ENCODE results near the gene NME7. TPM values are rescaled to one million over a fixed set of nuclear protein-coding genes. Genes with fewer than 3 reads are reported as not detected.
A peak's percentile ranks its signal among the peaks of the same experiment; 100 is the strongest.

NME7 gene
- total and polyA plus RNA-seq, 4 donors, result 7.8 to 26.5 (median 9.4) TPM

GRCh38 chr1:169110689-169111447 is 256.7 kb downstream of the NME7 start:
- no peak for TF ChIP-seq ZBTB33 (IDR thresholded peaks at IDR 0.05)
- TF ChIP-seq RXRA (IDR thresholded peaks at IDR 0.05), result no peak
- TF ChIP-seq NR2F2 (IDR thresholded peaks at IDR 0.05), result no peak
- peaks cover 1 to 21% (median 10%) of the 10 kb centered on the region in 4 donors for H3K36me3 ChIP-seq (ENCODE audit: control insufficient read depth in 4 of 4, insufficient read depth in 3 of 4, low read depth in 1 of 4, low read length in 3 of 4)
- peak overlapping the region; percentile 1 to 99 for H3K9ac ChIP-seq (ENCODE audit: low read depth in 1 of 2, low read length in 2 of 2)
- H3K27ac ChIP-seq (ENCODE audit: low read depth in 1 of 2, low read length in 2 of 2), result peak overlapping the region; percentile 80 to 88
- no peaks in the 10 kb centered on the region for H3K9me3 ChIP-seq (ENCODE audit: control insufficient read depth in 4 of 4, low read length in 3 of 4)
- H3K4me3 ChIP-seq (ENCODE audit: low read depth in 1 of 3, low read length in 3 of 3), result peak overlapping the region in 1 of 3 donors; percentile 37
- H3K27me3 ChIP-seq (ENCODE audit: control insufficient read depth in 4 of 4, insufficient read depth in 4 of 4, low read length in 3 of 4), result no peaks in the 10 kb centered on the region
- WGBS, result 34% methylated on average over 7 of the region's 7 CpGs
- peaks cover 6 to 52% (median 32%) of the 10 kb centered on the region in 4 donors for H3K4me1 ChIP-seq (ENCODE audit: control insufficient read depth in 4 of 4, insufficient read depth in 4 of 4, low read length in 3 of 4)
- DNase-seq (ENCODE audit: low spot score), result no peak

- peak overlapping the region; percentile 80 to 88 for H3K27ac ChIP-seq (ENCODE audit: low read depth in 1 of 2, low read length in 2 of 2)
- peaks cover 4 to 50% (median 31%) of the 10 kb centered on the region in 4 donors for H3K4me1 ChIP-seq (ENCODE audit: control insufficient read depth in 4 of 4, insufficient read depth in 4 of 4, low read length in 3 of 4)
- no peaks in the 10 kb centered on the region for H3K27me3 ChIP-seq (ENCODE audit: control insufficient read depth in 4 of 4, insufficient read depth in 4 of 4, low read length in 3 of 4)
- peaks cover 1 to 21% (median 10%) of the 10 kb centered on the region in 4 donors for H3K36me3 ChIP-seq (ENCODE audit: control insufficient read depth in 4 of 4, insufficient read depth in 3 of 4, low read depth in 1 of 4, low read length in 3 of 4)
- peak overlapping the region; percentile 16 to 70 (median 37) for H3K4me3 ChIP-seq (ENCODE audit: low read depth in 1 of 3, low read length in 3 of 3)
- no peaks in the 10 kb centered on the region for H3K9me3 ChIP-seq (ENCODE audit: control insufficient read depth in 4 of 4, low read length in 3 of 4)
- WGBS, result 5% methylated on average over 3 of the region's 3 CpGs
- DNase-seq (ENCODE audit: low spot score), result no peak
- peak overlapping the region; percentile 1 to 99 for H3K9ac ChIP-seq (ENCODE audit: low read depth in 1 of 2, low read length in 2 of 2)
- TF ChIP-seq REST (IDR thresholded peaks at IDR 0.05) (no peak), HNF4G (IDR thresholded peaks at IDR 0.05) (no peak), MAX (IDR thresholded peaks at IDR 0.05) (no peak), JUND (IDR thresholded peaks at IDR 0.05) (no peak), ATF3 (IDR thresholded peaks at IDR 0.05) (no peak), ZBTB33 (IDR thresholded peaks at IDR 0.05) (no peak), RXRA (IDR thresholded peaks at IDR 0.05) (no peak), HNF4A (conservative IDR thresholded peaks at IDR 0.05) (no peak), TAF1 (conservative IDR thresholded peaks at IDR 0.05) (no peak), FOXA2 (IDR thresholded peaks at IDR 0.05) (no peak), SP1 (IDR thresholded peaks at IDR 0.05) (no peak), EGR1 (IDR thresholded peaks at IDR 0.05; ENCODE audit: low read depth in 2 of 2) (no peak), YY1 (IDR thresholded peaks at IDR 0.05) (no peak), RAD21 (IDR thresholded peaks at IDR 0.05) (no peak), CTCF (IDR thresholded peaks at IDR 0.05; ENCODE audit: low read depth, low read length, missing input control) (no peak), GABPA (IDR thresholded peaks at IDR 0.05 in 1 of 2, conservative IDR thresholded peaks at IDR 0.05 in 1 of 2) (no peak), NR2F2 (IDR thresholded peaks at IDR 0.05) (no peak), FOXA1 (IDR thresholded peaks at IDR 0.05) (no peak)
These were observed 257.4 kb downstream of the NME7 start for GRCh38 chr1:169110236-169110635.

All from liver (tissue), 9 donors.